ENCODE data around the gene SH3BP5. TPM values are rescaled to one million over a fixed set of nuclear protein-coding genes. Genes with fewer than 3 reads are reported as not detected.

The SH3BP5 gene
- total and polyA plus RNA-seq, 2 experiments from 2014 or later: 37.8 to 39.2 TPM

- Histone ChIP-seq H3K4me2 (ENCODE audit: unreplicated experiment) (no peak overlapping the region), H3K4me1 (ENCODE audit: insufficient read depth) (peaks cover 24% of the 10 kb centered on the region), H3F3A (ENCODE audit: insufficient read depth) (peaks cover 29% of the 10 kb centered on the region), H3K27me3 (replicated peaks; ENCODE audit: insufficient read depth) (no peaks in the 10 kb centered on the region), H3K36me3 (ENCODE audit: low read depth) (no peaks in the 10 kb centered on the region), H3K4me3 (no peak overlapping the region), H3K9me2 (ENCODE audit: insufficient read depth) (no peaks in the 10 kb centered on the region), H3K79me2 (ENCODE audit: insufficient read depth) (peaks cover 49% of the 10 kb centered on the region), H3K27ac (no peak overlapping the region), H2AFZ (no peak overlapping the region), H3K9ac (0 out of 2 replicates have a peak overlapping the region, but pooled peaks have one; percentile 9), H4K20me1 (ENCODE audit: insufficient read depth) (no peaks in the 10 kb centered on the region), H3K9me3 (ENCODE audit: low read depth) (no peaks in the 10 kb centered on the region)
- in situ Hi-C loops (cut with MboI): loop anchor here (10.0 to 25.0 kb wide), 2 partner anchors 117 to 295 kb away; no protein-coding TSS in a partner anchor
- no peak for TF ChIP-seq EZH2 (IDR thresholded peaks at IDR 0.05; ENCODE audit: insufficient read depth, poor library complexity, severe bottlenecking)
- TF ChIP-seq EZH2phosphoT487 (IDR thresholded peaks at IDR 0.05; ENCODE audit: insufficient read depth, low read depth): no peak
- WGBS, 2 experiments (ENCODE audit: low coverage in 1 of 2, low lambda C conversion rate in 2 of 2, missing lambda C conversion rate in 2 of 2): 93 to 94% methylated on average over 3 of the region's 3 CpGs
- no peak for DNase-seq
Measured at GRCh38 chr3:15267502-15267901, 64.9 kb downstream of the SH3BP5 start.

- no peak for TF ChIP-seq EZH2phosphoT487 (IDR thresholded peaks at IDR 0.05; ENCODE audit: insufficient read depth, low read depth)
- no peak for TF ChIP-seq EZH2 (IDR thresholded peaks at IDR 0.05; ENCODE audit: insufficient read depth, poor library complexity, severe bottlenecking)
Measured at GRCh38 chr3:15266510-15267376, 65.6 kb downstream of the SH3BP5 start.

GRCh38 chr3:15265655-15266509, 66.5 kb downstream of the SH3BP5 start:
- Histone ChIP-seq H3K27me3 (replicated peaks; ENCODE audit: insufficient read depth) (no peaks in the 10 kb centered on the region), H3K79me2 (ENCODE audit: insufficient read depth) (peaks cover 49% of the 10 kb centered on the region), H3K9ac (no peak overlapping the region), H3K9me3 (ENCODE audit: low read depth) (no peaks in the 10 kb centered on the region), H3K9me2 (ENCODE audit: insufficient read depth) (no peaks in the 10 kb centered on the region), H4K20me1 (ENCODE audit: insufficient read depth) (no peaks in the 10 kb centered on the region), H3K27ac (no peak overlapping the region), H3K4me2 (ENCODE audit: unreplicated experiment) (no peak overlapping the region), H3F3A (ENCODE audit: insufficient read depth) (peaks cover 26% of the 10 kb centered on the region), H3K36me3 (ENCODE audit: low read depth) (peaks cover 3% of the 10 kb centered on the region; the same call in 1 of the 2 replicates), H3K4me1 (ENCODE audit: insufficient read depth) (peaks cover 24% of the 10 kb centered on the region), H2AFZ (no peak overlapping the region), H3K4me3 (no peak overlapping the region)
- WGBS, 2 experiments (ENCODE audit: low coverage in 1 of 2, low lambda C conversion rate in 2 of 2, missing lambda C conversion rate in 2 of 2): 88 to 92% methylated on average over 18 to 19 of the region's 19 CpGs
- DNase-seq: no peak
- TF ChIP-seq EZH2phosphoT487 (IDR thresholded peaks at IDR 0.05; ENCODE audit: insufficient read depth, low read depth) (no peak), EZH2 (IDR thresholded peaks at IDR 0.05; ENCODE audit: insufficient read depth, poor library complexity, severe bottlenecking) (no peak)
- in situ Hi-C loops (cut with MboI): loop anchor here (10.0 to 25.0 kb wide), 2 partner anchors 119 to 296 kb away; no protein-coding TSS in a partner anchor

More at GRCh38 chr3:15266510-15267376, 65.6 kb downstream of the SH3BP5 start:
- peaks cover 25% of the 10 kb centered on the region for H3F3A ChIP-seq (ENCODE audit: insufficient read depth)
- H3K36me3 ChIP-seq (ENCODE audit: low read depth): no peaks in the 10 kb centered on the region; the same call in 1 of the 2 replicates
- WGBS, 2 experiments (ENCODE audit: low coverage in 1 of 2, low lambda C conversion rate in 2 of 2, missing lambda C conversion rate in 2 of 2): 73% methylated on average over 13 of the region's 13 CpGs
- in situ Hi-C loops (cut with MboI): loop anchor here (10.0 to 25.0 kb wide), 2 partner anchors 118 to 296 kb away; no protein-coding TSS in a partner anchor
- no peaks in the 10 kb centered on the region for H4K20me1 ChIP-seq (ENCODE audit: insufficient read depth)
- peaks cover 24% of the 10 kb centered on the region for H3K4me1 ChIP-seq (ENCODE audit: insufficient read depth)
- no peak for DNase-seq
- no peaks in the 10 kb centered on the region for H3K9me2 ChIP-seq (ENCODE audit: insufficient read depth)
- no peak overlapping the region for H3K4me3 ChIP-seq
- H3K9me3 ChIP-seq (ENCODE audit: low read depth): no peaks in the 10 kb centered on the region
- H2AFZ ChIP-seq: no peak overlapping the region
- H3K27me3 ChIP-seq (replicated peaks; ENCODE audit: insufficient read depth): no peaks in the 10 kb centered on the region
- peaks cover 49% of the 10 kb centered on the region for H3K79me2 ChIP-seq (ENCODE audit: insufficient read depth)
- no peak overlapping the region for H3K27ac ChIP-seq
- H3K9ac ChIP-seq: no peak overlapping the region
- H3K4me2 ChIP-seq (ENCODE audit: unreplicated experiment): no peak overlapping the region

GRCh38 chr3:15264486-15264885, 67.9 kb downstream of the SH3BP5 start:
- DNase-seq: no peak
- H3K27me3 ChIP-seq (replicated peaks; ENCODE audit: insufficient read depth): no peaks in the 10 kb centered on the region

More at GRCh38 chr3:15264486-15264885, 67.9 kb downstream of the SH3BP5 start:
- TF ChIP-seq EZH2 (IDR thresholded peaks at IDR 0.05; ENCODE audit: insufficient read depth, poor library complexity, severe bottlenecking) (no peak), EZH2phosphoT487 (IDR thresholded peaks at IDR 0.05; ENCODE audit: insufficient read depth, low read depth) (no peak)
- H3K4me1 ChIP-seq (ENCODE audit: insufficient read depth): peaks cover 14% of the 10 kb centered on the region
- no peaks in the 10 kb centered on the region for H4K20me1 ChIP-seq (ENCODE audit: insufficient read depth)
- H3K9me2 ChIP-seq (ENCODE audit: insufficient read depth): no peaks in the 10 kb centered on the region
- H3F3A ChIP-seq (ENCODE audit: insufficient read depth): peaks cover 30% of the 10 kb centered on the region
- H3K9ac ChIP-seq: peak overlapping the region; percentile 8; the same call in 1 of the 2 replicates
- no peak overlapping the region for H3K4me3 ChIP-seq
- WGBS, 2 experiments (ENCODE audit: low coverage in 1 of 2, low lambda C conversion rate in 2 of 2, missing lambda C conversion rate in 2 of 2): 15 to 18% methylated on average over 2 of the region's 2 CpGs
- no peak overlapping the region for H2AFZ ChIP-seq
- in situ Hi-C loops (cut with MboI): loop anchor here (10.0 to 25.0 kb wide), 2 partner anchors 120 to 298 kb away; no protein-coding TSS in a partner anchor
- no peak overlapping the region for H3K4me2 ChIP-seq (ENCODE audit: unreplicated experiment)
- peaks cover 7% of the 10 kb centered on the region; the same call in 1 of the 2 replicates for H3K36me3 ChIP-seq (ENCODE audit: low read depth)
- H3K9me3 ChIP-seq (ENCODE audit: low read depth): no peaks in the 10 kb centered on the region
- H3K27ac ChIP-seq: 0 out of 2 replicates have a peak overlapping the region, but pooled peaks have one; percentile 3
- peaks cover 50% of the 10 kb centered on the region for H3K79me2 ChIP-seq (ENCODE audit: insufficient read depth)
